GM12878 (cell line): ENCODE measurements around the gene COL4A5. TPM values are rescaled to one million over a fixed set of nuclear protein-coding genes. Genes with fewer than 3 reads are reported as not detected.

Experiments used
- ATAC-seq: fragments of 200-7000 bp; cut with Tn5 transposase; 3 replicates; pipeline ENCODE4 v1.9.1; 2020; ENCODE audit warnings: mild to moderate bottlenecking, moderate library complexity
- BruUV-seq: library from RNA; stranded (reverse); fragments of 400-500 nt; replicated peaks from 2 replicates; lab custom pipeline; 2021; lab: Mats Ljungman, UMichigan
- CTCF ChIA-PET: fragments of 300-600 bp; sonication (Branson Sonifier 250); formaldehyde crosslinking; extraction: SDS; loops from one replicate; lab custom pipeline; 2021; ENCODE audit warnings: inconsistent platforms; lab: Yijun Ruan, JAX
- POLR2A ChIA-PET: fragments of 350-600 bp; formaldehyde crosslinking; extraction: SDS; loops from one replicate; lab custom pipeline; 2021; ENCODE audit warnings: inconsistent platforms; lab: Charles Lee
- RAD21 ChIA-PET: fragments of 300-600 bp; sonication (Branson Sonifier 250); formaldehyde crosslinking; loops from one replicate; lab custom pipeline; 2023; ENCODE audit warnings: antibody characterized with exemption; ENCODE audit not compliant: unreplicated experiment; lab: Charles Lee
- SMC1A ChIA-PET: fragments of 300-600 bp; sonication (Branson Sonifier 250); formaldehyde crosslinking; loops from one replicate; lab custom pipeline; 2023; ENCODE audit not compliant: unreplicated experiment, uncharacterized antibody; lab: Charles Lee
- DNase-seq: peaks from one replicate; pipeline ENCODE4 v3.0.0-alpha.2; 2011; ENCODE audit warnings: low read depth, low spot score
- FAIRE-seq: peaks from 3 replicates; lab custom pipeline; 2011; peaks lifted over from hg19 to GRCh38; lab: Jason Lieb, UNC
- H2AFZ ChIP-seq: 2 replicates; pipeline ENCODE4 v1.6.0; 2011; ENCODE audit warnings: low read depth, low read length, control low read depth; ENCODE audit not compliant: control insufficient read depth
- H3K27ac ChIP-seq: 2 replicates; pipeline ENCODE4 v1.5.1; 2011; ENCODE audit warnings: control low read depth; ENCODE audit not compliant: control insufficient read depth, insufficient read depth
- H3K27me3 ChIP-seq, 2 experiments: replicated peaks in 1 of 2; 2 replicates each; pipeline versions ENCODE4 v1.6.0 to v1.6.1; 2011; ENCODE audit warnings: low read length in 1 of 2; ENCODE audit not compliant: control insufficient read depth in 2 of 2, insufficient read depth in 2 of 2
- H3K36me3 ChIP-seq, 2 experiments: 2 replicates each; pipeline ENCODE4 v1.5.1; 2011; ENCODE audit warnings: low read length in 1 of 2; ENCODE audit not compliant: control insufficient read depth in 2 of 2, insufficient read depth in 2 of 2
- H3K4me1 ChIP-seq: 2 replicates; pipeline ENCODE4 v1.6.1; 2011; ENCODE audit warnings: mild to moderate bottlenecking, low read length, moderate library complexity, mixed read lengths; ENCODE audit not compliant: control insufficient read depth, insufficient read depth
- H3K4me2 ChIP-seq: 2 replicates; pipeline ENCODE4 v1.6.0; 2011; ENCODE audit warnings: control low read depth; ENCODE audit not compliant: control insufficient read depth, insufficient read depth
- H3K4me3 ChIP-seq: fragments of 200-600 bp; sonication (generic); 2 replicates; pipeline ENCODE4 v1.5.1; 2016
- H3K79me2 ChIP-seq: 2 replicates; pipeline ENCODE4 v1.6.0; 2011; ENCODE audit warnings: low read length; ENCODE audit not compliant: control insufficient read depth, insufficient read depth
- H3K9ac ChIP-seq: 2 replicates; pipeline ENCODE4 v1.8.0; 2011; ENCODE audit warnings: low read length, control low read depth, mixed read lengths; ENCODE audit not compliant: control insufficient read depth, insufficient read depth
- H3K9me3 ChIP-seq: replicated peaks from 3 replicates; pipeline ENCODE4 v1.5.1; 2011; ENCODE audit warnings: mild to moderate bottlenecking, low read length; ENCODE audit not compliant: control insufficient read depth, insufficient read depth
- H4K20me1 ChIP-seq: 2 replicates; pipeline ENCODE4 v1.6.0; 2011; ENCODE audit not compliant: control insufficient read depth, insufficient read depth
- ATF3 ChIP-seq: IDR thresholded peaks from 2 replicates; pipeline ENCODE4 v1.6.1; 2011; ENCODE audit warnings: low read depth, mild to moderate bottlenecking, low read length, moderate library complexity, borderline replicate concordance; ENCODE audit errors: extremely low read depth
- CHD1 ChIP-seq: IDR thresholded peaks from 2 replicates; pipeline ENCODE4 v1.6.1; 2012; ENCODE audit warnings: low read depth, low read length, improper control_type of control experiment
- CHD4 ChIP-seq: fragments of 200-600 bp; sonication (generic); IDR thresholded peaks from 2 replicates; pipeline ENCODE4 v1.6.1; 2016; ENCODE audit warnings: mild to moderate bottlenecking
- CREB1 ChIP-seq: IDR thresholded peaks from 2 replicates; pipeline ENCODE4 v1.6.1; 2012; ENCODE audit warnings: low read depth, mild to moderate bottlenecking, inconsistent platforms
- CREM ChIP-seq: IDR thresholded peaks from 2 replicates; pipeline ENCODE4 v1.6.1; 2014; ENCODE audit warnings: antibody characterized with exemption, low read depth
- FOXK2 ChIP-seq: fragments of 450-650 bp; IDR thresholded peaks from 2 replicates; pipeline ENCODE4 v1.6.1; 2017; ENCODE audit warnings: mild to moderate bottlenecking, moderate library complexity
- HDGF ChIP-seq: fragments of 450-650 bp; IDR thresholded peaks from 2 replicates; pipeline ENCODE4 v1.6.1; 2016; ENCODE audit warnings: antibody characterized with exemption
- KLF5 ChIP-seq: fragments of 450-650 bp; IDR thresholded peaks from 2 replicates; pipeline ENCODE4 v1.6.1; 2014; ENCODE audit warnings: mild to moderate bottlenecking; ENCODE audit not compliant: partially characterized antibody
- MTA3 ChIP-seq: IDR thresholded peaks from 2 replicates; pipeline ENCODE4 v1.6.1; 2012; ENCODE audit warnings: low read length, inconsistent platforms, borderline replicate concordance
- PAX5 ChIP-seq: IDR thresholded peaks from 2 replicates; pipeline ENCODE4 v1.6.1; 2011; ENCODE audit warnings: low read depth, low read length, borderline replicate concordance
- PBX3 ChIP-seq: IDR thresholded peaks from 2 replicates; pipeline ENCODE4 v1.6.1; 2011; ENCODE audit warnings: mild to moderate bottlenecking, low read depth, low read length, moderate library complexity; ENCODE audit not compliant: insufficient replicate concordance
- POLR2AphosphoS2 ChIP-seq: IDR thresholded peaks from 2 replicates; pipeline ENCODE4 v1.6.1; 2011; ENCODE audit warnings: low read depth, mild to moderate bottlenecking, low read length, improper control_type of control experiment, moderate library complexity
- RB1 ChIP-seq: fragments of 450-650 bp; formaldehyde crosslinking; IDR thresholded peaks from 2 replicates; pipeline ENCODE4 v1.6.1; 2017; ENCODE audit warnings: mild to moderate bottlenecking, borderline replicate concordance
- RELB ChIP-seq: fragments of 450-650 bp; IDR thresholded peaks from 2 replicates; pipeline ENCODE4 v1.6.1; 2017; ENCODE audit warnings: low read depth, mild to moderate bottlenecking, moderate library complexity
- SKIL ChIP-seq: fragments of 450-650 bp; IDR thresholded peaks from 2 replicates; pipeline ENCODE4 v1.6.1; 2017; ENCODE audit warnings: mild to moderate bottlenecking, low read depth, inconsistent platforms; ENCODE audit not compliant: poor library complexity, severe bottlenecking
- SP1 ChIP-seq: IDR thresholded peaks from one replicate; pipeline ENCODE4 v1.6.1; 2011; ENCODE audit warnings: low read depth, low read length
- STAT1 ChIP-seq: fragments of 450-650 bp; conservative IDR thresholded peaks from 2 replicates; pipeline ENCODE4 v1.6.1; 2014; ENCODE audit warnings: antibody characterized with exemption, mild to moderate bottlenecking
- SUZ12 ChIP-seq: fragments of 200-600 bp; sonication (generic); IDR thresholded peaks from one replicate; pipeline ENCODE4 v1.6.1; 2018; ENCODE audit warnings: antibody characterized with exemption, mild to moderate bottlenecking; ENCODE audit not compliant: unreplicated experiment
- TCF12 ChIP-seq: IDR thresholded peaks from 2 replicates; pipeline ENCODE4 v1.6.1; 2011; ENCODE audit warnings: low read depth, mild to moderate bottlenecking, low read length
- TCF7 ChIP-seq: IDR thresholded peaks from 2 replicates; pipeline ENCODE4 v1.6.1; 2014; ENCODE audit warnings: antibody characterized with exemption, borderline replicate concordance
- ZNF207 ChIP-seq: fragments of 450-650 bp; IDR thresholded peaks from 2 replicates; pipeline ENCODE4 v1.6.1; 2014; ENCODE audit warnings: antibody characterized with exemption, mild to moderate bottlenecking, borderline replicate concordance
- WGBS: methylation state at CpG from one replicate; pipeline ENCODE4 v1.1.6; 2016; ENCODE audit warnings: low lambda C conversion rate; ENCODE audit not compliant: insufficient replicate concordance, insufficient coverage; ENCODE audit errors: missing lambda C conversion rate; 5-methylcytosine and 5-hydroxymethylcytosine counted together
- in situ Hi-C: fragments of 300-500 bp; cut with MboI; formaldehyde crosslinking; loops from 9 replicates; pipeline ENCODE4 v1.14.3; 2018; ENCODE audit warnings: mixed read lengths
- intact Hi-C: fragments of 100-400 bp; cut with micrococcal nuclease; formaldehyde crosslinking; loops from one replicate; pipeline ENCODE4 v1.14.2; 2022; ENCODE audit not compliant: unreplicated experiment
- polyA plus RNA-seq, 11 experiments: library from polyadenylated mRNA; depleted of rRNA in 4 of 11; unstranded in 6 of 11; stranded (reverse) in 5 of 11; fragments of >200 nt; fragmentation: Nextera tagmentation in 4 of 11; fragmentation: Illumina TruSeq in 1 of 11; extraction: Ambion mirVana in 4 of 11; extraction: Trizol in 1 of 11; gene quantifications; 1 replicate in 1 of 11; 2 replicates in 10 of 11; pipeline versions ENCODE4 v1.2.1 to v1.2.3, GENCODE V29; 2011 to 2016; ENCODE audit warnings: inconsistent platforms in 2 of 11, missing spikeins in 2 of 11, low read depth in 1 of 11
- total RNA-seq, 4 experiments: library from RNA; depleted of rRNA in 3 of 4; stranded (reverse); fragments of >200 nt in 3 of 4; fragmentation: Illumina TruSeq in 1 of 4; extraction: Trizol in 1 of 4; gene quantifications; 2 replicates each; pipeline versions ENCODE4 v1.2.1 to v1.2.3, GENCODE V29; 2013 to 2021

COL4A5 gene
- total and polyA plus RNA-seq, 10 of the 15 experiments (the other 5 are each of a cell fraction or from before 2014, with no cell fraction given): 0.13 to 2.8 (median 0.38) TPM; not detected in 1

GRCh38 chrX:108419401-108419800 is 20.2 kb upstream of the COL4A5 start (continued):
- TF ChIP-seq CREB1: no peak
- TF ChIP-seq SKIL: no peak
- no peak for TF ChIP-seq POLR2AphosphoS2
- no peak for TF ChIP-seq SUZ12
- no peak for TF ChIP-seq MTA3

GRCh38 chrX:108420481-108420880 is 19.2 kb upstream of the COL4A5 start:
- TF ChIP-seq CHD4 (no peak), RB1 (no peak), TCF7 (no peak), CHD1 (no peak), CREM (no peak), STAT1 (no peak), SP1 (no peak), HDGF (no peak), ZNF207 (no peak), PAX5 (no peak), PBX3 (no peak), TCF12 (no peak), KLF5 (no peak), ATF3 (no peak), FOXK2 (no peak), RELB (no peak)
- intact Hi-C loops (no loop called here), in situ Hi-C loops (no loop called here)
- Histone ChIP-seq H3K9me3 (no peaks in the 10 kb centered on the region), H3K36me3 (no peaks in the 10 kb centered on the region), H3K4me2 (no peak overlapping the region), H3K4me3 (no peak overlapping the region), H3K4me1 (no peaks in the 10 kb centered on the region), H3K27ac (no peak overlapping the region), H4K20me1 (no peaks in the 10 kb centered on the region), H3K79me2 (no peaks in the 10 kb centered on the region), H3K9ac (no peak overlapping the region), H2AFZ (no peak overlapping the region), H3K27me3 (no peaks in the 10 kb centered on the region)
- ChIA-PET RAD21 (no interaction called here), SMC1A (interaction anchor here (1.1 to 1.5 kb wide), 2 partner anchors 16 to 71 kb away, joined by 3 to 4 read pairs; no protein-coding TSS in a partner anchor), POLR2A (no interaction called here), CTCF (interaction anchor here (0.7 to 1.4 kb wide), 2 partner anchors 15 to 23 kb away, joined by 3 read pairs; no protein-coding TSS in a partner anchor)
- FAIRE-seq (no peak), DNase-seq (no peak), ATAC-seq (no peak)
- 94% methylated on average over 1 of the region's 1 CpG for WGBS
- BruUV-seq: no TSS peak
